A549 (cell line): ENCODE results near the gene TTC28. TPM values are rescaled to one million over a fixed set of nuclear protein-coding genes. Genes with fewer than 3 reads are reported as not detected.
A peak's percentile ranks its signal among the peaks of the same experiment; 100 is the strongest.

Experiments
- ATAC-seq, 2 experiments: fragments of 200-7000 bp in 1 of 2; fragments of >200 bp in 1 of 2; cut with Nextera tagmentation in 1 of 2; cut with Tn5 transposase in 1 of 2; 3 replicates each; pipeline versions ENCODE4 v1.8.0 to v1.9.1; 2018 to 2020; ENCODE audit warnings: mild to moderate bottlenecking in 1 of 2, moderate library complexity in 1 of 2
- CTCF ChIA-PET: fragments of 300-600 bp; sonication (Branson Sonifier 250); formaldehyde crosslinking; extraction: SDS; loops from one replicate; lab custom pipeline; 2021; ENCODE audit warnings: antibody characterized with exemption, inconsistent platforms; lab: Yijun Ruan, JAX
- POLR2A ChIA-PET: fragments of 350-600 bp; formaldehyde crosslinking; extraction: SDS; loops from one replicate; lab custom pipeline; 2021; ENCODE audit warnings: antibody characterized with exemption, inconsistent platforms; lab: Yijun Ruan, JAX
- DNase-seq, 2 experiments: peaks; one replicate each; pipeline versions ENCODE4 v3.0.0 to v3.0.0-alpha.2; 2011 to 2016; ENCODE audit warnings: low read depth in 1 of 2, low spot score in 1 of 2
- FAIRE-seq: peaks from 2 replicates; lab custom pipeline; 2011; peaks lifted over from hg19 to GRCh38; lab: Jason Lieb, UNC
- H3K27ac ChIP-seq, 2 experiments: fragments of >200 bp; sonication (Bioruptor Twin); formaldehyde crosslinking; 3 replicates each; pipeline ENCODE4 v1.5.1; 2016 to 2017
- H3K4me1 ChIP-seq: fragments of >200 bp; sonication (Bioruptor Twin); formaldehyde crosslinking; 3 replicates; pipeline ENCODE4 v1.6.1; 2016
- H3K4me2 ChIP-seq: fragments of >200 bp; sonication (Bioruptor Twin); formaldehyde crosslinking; 3 replicates; pipeline ENCODE4 v1.6.1; 2016
- H3K4me3 ChIP-seq: fragments of >200 bp; sonication (Bioruptor Twin); formaldehyde crosslinking; 3 replicates; pipeline ENCODE4 v1.5.1; 2016
- H3K9me3 ChIP-seq: fragments of >200 bp; sonication (Bioruptor Twin); formaldehyde crosslinking; 3 replicates; pipeline ENCODE4 v1.6.1; 2016
- CBX8 ChIP-seq: fragments of 200-600 bp; sonication (generic); IDR thresholded peaks from 2 replicates; pipeline ENCODE4 v1.6.1; 2016
- ELK1 ChIP-seq: fragments of 150-350 bp; IDR thresholded peaks from 2 replicates; pipeline ENCODE4 v1.6.1; 2014; ENCODE audit warnings: low read depth, mild to moderate bottlenecking, low read length
- EP300 ChIP-seq, 2 experiments: fragments of >200 bp; sonication (Bioruptor Twin); formaldehyde crosslinking; IDR thresholded peaks; 2 replicates in 1 of 2; 3 replicates in 1 of 2; pipeline ENCODE4 v1.6.1; 2016 to 2017
- FOSB ChIP-seq: fragments of 250-450 bp; sonication (Bioruptor Pico); IDR thresholded peaks from 2 replicates; pipeline ENCODE4 v1.5.0; 2020; ENCODE audit warnings: mild to moderate bottlenecking, moderate library complexity
- HMGXB4 ChIP-seq: fragments of 250-450 bp; sonication (Bioruptor Pico); IDR thresholded peaks from 2 replicates; pipeline ENCODE4 v1.5.0; 2021; ENCODE audit warnings: mild to moderate bottlenecking, moderate library complexity, borderline replicate concordance
- JUNB ChIP-seq: fragments of >200 bp; sonication (Bioruptor Twin); formaldehyde crosslinking; IDR thresholded peaks from 2 replicates; pipeline ENCODE4 v1.6.1; 2016
- KDM5A ChIP-seq: fragments of 200-600 bp; sonication (generic); IDR thresholded peaks from 2 replicates; pipeline ENCODE4 v1.6.1; 2016; ENCODE audit warnings: antibody characterized with exemption, mild to moderate bottlenecking
- MAFK ChIP-seq: fragments of 450-650 bp; IDR thresholded peaks from 2 replicates; pipeline ENCODE4 v1.6.1; 2014; ENCODE audit not compliant: partially characterized antibody
- NR3C1 ChIP-seq: fragments of >200 bp; sonication (Bioruptor Twin); formaldehyde crosslinking; IDR thresholded peaks from 3 replicates; pipeline ENCODE4 v1.6.1; 2017
- POLR2AphosphoS2 ChIP-seq: conservative IDR thresholded peaks from 2 replicates; pipeline ENCODE4 v1.6.1; 2012; ENCODE audit warnings: low read length, improper control_type of control experiment, inconsistent platforms
- REST ChIP-seq: fragments of 200-600 bp; sonication (generic); IDR thresholded peaks from 2 replicates; pipeline ENCODE4 v1.6.1; 2016; ENCODE audit warnings: antibody characterized with exemption, mild to moderate bottlenecking, moderate library complexity
- TP53 ChIP-seq: fragments of 250-450 bp; sonication (Bioruptor Pico); IDR thresholded peaks from 2 replicates; pipeline ENCODE4 v1.5.0; 2021; ENCODE audit warnings: mild to moderate bottlenecking, moderate library complexity
- ZC3H11A ChIP-seq: fragments of 450-650 bp; IDR thresholded peaks from 2 replicates; pipeline ENCODE4 v1.6.1; 2014; ENCODE audit warnings: antibody characterized with exemption, mild to moderate bottlenecking
- ZNF302 ChIP-seq: fragments of 250-450 bp; sonication (Bioruptor Pico); IDR thresholded peaks from 2 replicates; pipeline ENCODE4 v1.9.0; 2021; ENCODE audit warnings: inconsistent platforms, mild to moderate bottlenecking, moderate library complexity
- ZSCAN20 ChIP-seq: fragments of 250-450 bp; sonication (Bioruptor Pico); IDR thresholded peaks from 2 replicates; pipeline ENCODE4 v1.8.0; 2022; ENCODE audit warnings: mild to moderate bottlenecking, moderate library complexity
- WGBS: methylation state at CpG from one replicate; pipeline ENCODE4 v1.1.6; 2017; ENCODE audit errors: missing lambda C conversion rate; 5-methylcytosine and 5-hydroxymethylcytosine counted together
- polyA plus RNA-seq, 4 experiments: library from polyadenylated mRNA; depleted of rRNA in 3 of 4; stranded (reverse); fragments of >200 nt; fragmentation: RNase III in 1 of 4; extraction: RNeasy Plus Mini Kit Qiagen cat#74134 plus additional on column Dnase treatment in 1 of 4; gene quantifications; 2 replicates in 3 of 4; 3 replicates in 1 of 4; pipeline ENCODE4 v1.2.3, GENCODE V29; 2011 to 2017
- TF ChIP-seq, protein P1 (sequence below): IDR thresholded peaks from 2 replicates; pipeline ENCODE4 v1.6.1; 2012; ENCODE audit warnings: low read depth, borderline replicate concordance

The TTC28 gene
- polyA plus RNA-seq, 2 of the 4 experiments (the other 2 are of a cell fraction), result 2.6 to 3.8 TPM

DNA sequence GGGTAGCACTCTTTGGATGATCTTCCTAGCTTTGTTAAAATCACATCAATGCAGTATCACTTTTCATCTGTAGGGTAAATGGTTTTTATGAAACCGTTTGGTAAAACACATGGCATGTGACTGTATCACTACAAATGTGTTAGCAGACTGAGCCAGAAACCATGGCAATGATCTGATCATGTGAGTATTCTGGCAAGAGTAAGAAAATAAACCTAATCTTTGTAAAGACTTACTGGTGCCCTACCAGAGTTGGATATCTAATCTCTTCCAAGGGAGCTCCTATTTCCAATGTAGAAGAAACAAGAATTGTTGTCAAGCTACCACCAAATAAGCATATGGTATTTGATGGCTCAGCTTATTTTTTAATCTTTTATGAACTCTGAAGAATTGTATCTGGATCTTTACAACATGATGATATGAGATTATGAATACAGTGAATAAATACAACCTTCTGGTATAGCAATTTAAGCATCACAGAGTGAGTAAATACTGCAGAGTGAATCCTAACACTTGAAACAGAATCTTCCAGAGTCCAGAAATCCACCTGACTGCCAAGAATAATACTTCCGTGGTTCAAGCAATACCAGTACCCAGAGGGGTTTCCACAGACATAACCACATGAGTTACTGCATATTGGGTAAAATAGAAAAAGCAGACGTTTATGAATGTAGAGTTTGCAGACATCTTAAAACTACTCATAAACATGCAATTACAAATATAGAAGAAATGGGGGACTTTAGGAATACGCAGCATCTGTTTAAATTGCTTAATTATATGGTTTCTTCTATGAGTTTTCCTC lies 238.8 kb downstream of the TTC28 start:
- ChIA-PET CTCF (interaction anchor here (0.7 kb wide), 1 partner anchor 12 kb away, joined by 4 read pairs; no protein-coding TSS in a partner anchor), POLR2A (no interaction called here)
- FAIRE-seq (no peak), DNase-seq (no peak), ATAC-seq (no peak)
- no peak for TF ChIP-seq FOSB (CRISPR knock-in tag)
- peak; percentile 54 for TF ChIP-seq MAFK
- Histone ChIP-seq H3K4me2 (no peak overlapping the region), H3K27ac (no peak overlapping the region), H3K9me3 (no peaks in the 10 kb centered on the region), H3K4me3 (no peak overlapping the region), H3K4me1 (0 out of 3 replicates have a peak, but pooled peaks cover 5% of the 10 kb centered on the region)
- WGBS, result 80% methylated on average over 4 of the region's 4 CpGs

DNA sequence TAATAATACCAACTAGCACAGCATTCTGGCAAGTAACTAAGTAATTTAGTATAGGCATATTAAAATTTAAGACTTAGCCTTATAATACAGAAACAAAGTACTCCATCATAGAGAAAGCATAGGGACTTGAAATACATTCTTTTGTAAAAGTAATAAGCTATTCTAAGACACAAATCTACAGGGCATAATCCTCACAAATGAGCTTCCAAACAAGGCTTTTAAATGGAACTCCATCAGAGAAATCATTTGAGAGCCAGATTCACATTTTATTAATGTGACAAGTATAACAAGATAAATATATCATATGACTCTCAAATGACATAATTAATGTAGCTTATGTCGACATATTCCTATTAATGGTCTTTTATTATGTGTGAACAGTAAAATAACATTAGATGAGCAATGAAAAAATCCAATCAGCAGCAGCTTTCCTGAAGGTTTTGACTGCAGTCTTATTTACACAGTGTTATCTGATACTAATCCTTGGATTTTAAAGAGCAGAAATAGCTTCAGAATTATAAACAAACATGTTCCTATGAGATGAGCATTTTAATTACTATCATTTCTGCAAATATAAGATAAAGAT lies 241.4 kb downstream of the TTC28 start:
- H3K27ac ChIP-seq, result no peak overlapping the region
- H3K4me1 ChIP-seq, result 0 out of 3 replicates have a peak, but pooled peaks cover 5% of the 10 kb centered on the region
- no peaks in the 10 kb centered on the region for H3K9me3 ChIP-seq
- ATAC-seq (no peak), FAIRE-seq (no peak), DNase-seq (no peak)
- H3K4me3 ChIP-seq, result no peak overlapping the region
- TF ChIP-seq REST (no peak), EP300 (IDR thresholded peaks at IDR 0.05) (no peak), FOSB (CRISPR knock-in tag) (no peak), POLR2AphosphoS2 (no peak), JUNB (no peak), TP53 (CRISPR knock-in tag) (no peak), ZSCAN20 (CRISPR knock-in tag) (no peak), CBX8 (no peak), ELK1 (no peak), ZC3H11A (no peak), ZNF302 (CRISPR knock-in tag) (no peak), NR3C1 (no peak), HMGXB4 (CRISPR knock-in tag) (no peak), KDM5A (no peak)
- TF ChIP-seq, protein P1, sequence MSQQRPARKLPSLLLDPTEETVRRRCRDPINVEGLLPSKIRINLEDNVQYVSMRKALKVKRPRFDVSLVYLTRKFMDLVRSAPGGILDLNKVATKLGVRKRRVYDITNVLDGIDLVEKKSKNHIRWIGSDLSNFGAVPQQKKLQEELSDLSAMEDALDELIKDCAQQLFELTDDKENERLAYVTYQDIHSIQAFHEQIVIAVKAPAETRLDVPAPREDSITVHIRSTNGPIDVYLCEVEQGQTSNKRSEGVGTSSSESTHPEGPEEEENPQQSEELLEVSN, result no peak
- ChIA-PET CTCF (no interaction called here), POLR2A (no interaction called here)
- H3K4me2 ChIP-seq, result no peak overlapping the region
- 95% methylated on average over 1 of the region's 1 CpG for WGBS
